OCI-LY1 (cell line): Measurements from ENCODE around the gene CLSTN2.

ENCODE experiments used
- CTCF ChIP-seq: fragments of 200-600 bp; sonication (generic), shearing (Covaris generic); IDR thresholded peaks from 2 replicates; pipeline ENCODE4 v1.5.1; 2017; ENCODE audit warnings: mild to moderate bottlenecking, antibody characterized with exemption, low read length, moderate library complexity, mixed read lengths
- EZH2 ChIP-seq: fragments of 200-600 bp; sonication (generic), shearing (Covaris generic); IDR thresholded peaks from 2 replicates; pipeline ENCODE4 v1.8.0; 2017; ENCODE audit warnings: borderline replicate concordance, mixed run types, mild to moderate bottlenecking, antibody characterized with exemption, low read length, moderate library complexity, mixed read lengths

GRCh38 chr3:140276703-140277102 is 341.7 kb downstream of the CLSTN2 start:
- peak; percentile 61 for TF ChIP-seq CTCF
- TF ChIP-seq EZH2 = no peak
